GM18498 (cell line): Measurements from ENCODE around the gene DAPK3.
"Not testable (repeated sequence)": the region's sequence is repeated elsewhere in the genome, so short reads cannot be mapped to it uniquely, and the experiment has no call there.

Experiments
- ATAC-seq: cut with Tn5 transposase; IDR thresholded peaks from one replicate; pipeline ENCODE4 v1.9.1; 2021; ENCODE audit warnings: mild to moderate bottlenecking, moderate library complexity; ENCODE audit not compliant: unreplicated experiment

Gene DAPK3

DNA sequence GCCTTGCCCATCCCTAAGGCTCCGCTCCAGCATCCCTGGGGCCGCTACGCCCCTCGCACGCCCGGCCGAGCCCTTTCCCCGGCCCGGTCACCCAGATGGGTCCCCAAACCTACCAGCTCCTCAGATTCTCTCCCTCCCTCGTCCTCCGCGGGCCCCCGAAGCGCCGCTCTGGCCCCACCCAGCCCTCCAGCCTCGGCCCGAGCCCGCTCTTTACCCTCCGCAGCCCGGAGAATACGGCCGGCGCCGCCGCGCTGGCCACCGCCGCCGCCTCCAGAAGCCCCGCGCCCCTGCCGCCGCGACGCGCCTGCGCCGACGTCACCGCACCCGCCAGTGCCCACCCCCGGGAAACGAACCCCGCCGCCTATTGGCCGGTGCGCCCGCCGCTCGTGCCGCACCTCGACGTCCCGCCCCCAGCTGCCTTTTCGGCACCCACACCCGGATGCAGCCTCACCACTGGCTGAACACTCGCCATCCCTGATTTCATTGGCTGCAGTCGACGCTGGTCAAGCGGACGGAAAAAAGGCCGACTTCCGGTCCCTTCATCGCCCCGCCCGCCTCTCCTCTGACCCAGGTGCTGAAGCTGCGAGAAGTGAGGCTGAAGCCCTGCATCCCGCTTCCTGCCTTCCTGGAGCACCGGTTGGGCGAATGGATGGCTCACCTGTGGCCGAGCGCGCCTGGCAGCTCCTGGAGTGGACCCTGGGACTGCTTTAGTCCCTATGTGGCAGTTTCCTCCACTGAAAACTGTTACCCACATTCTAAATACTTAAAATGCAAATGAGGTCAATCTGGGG lies at the start of gene DAPK3:
TSS of gene DAPK3 (minus strand) at position 292 of the 791 bp plus-strand sequence. CDS start 1,364 bp downstream, outside the sequence.
- peak; percentile 92 for ATAC-seq

- no peak for ATAC-seq
These were observed 48.7 kb upstream of the DAPK3 start for GRCh38 chr19:4019578-4019977.

DNA sequence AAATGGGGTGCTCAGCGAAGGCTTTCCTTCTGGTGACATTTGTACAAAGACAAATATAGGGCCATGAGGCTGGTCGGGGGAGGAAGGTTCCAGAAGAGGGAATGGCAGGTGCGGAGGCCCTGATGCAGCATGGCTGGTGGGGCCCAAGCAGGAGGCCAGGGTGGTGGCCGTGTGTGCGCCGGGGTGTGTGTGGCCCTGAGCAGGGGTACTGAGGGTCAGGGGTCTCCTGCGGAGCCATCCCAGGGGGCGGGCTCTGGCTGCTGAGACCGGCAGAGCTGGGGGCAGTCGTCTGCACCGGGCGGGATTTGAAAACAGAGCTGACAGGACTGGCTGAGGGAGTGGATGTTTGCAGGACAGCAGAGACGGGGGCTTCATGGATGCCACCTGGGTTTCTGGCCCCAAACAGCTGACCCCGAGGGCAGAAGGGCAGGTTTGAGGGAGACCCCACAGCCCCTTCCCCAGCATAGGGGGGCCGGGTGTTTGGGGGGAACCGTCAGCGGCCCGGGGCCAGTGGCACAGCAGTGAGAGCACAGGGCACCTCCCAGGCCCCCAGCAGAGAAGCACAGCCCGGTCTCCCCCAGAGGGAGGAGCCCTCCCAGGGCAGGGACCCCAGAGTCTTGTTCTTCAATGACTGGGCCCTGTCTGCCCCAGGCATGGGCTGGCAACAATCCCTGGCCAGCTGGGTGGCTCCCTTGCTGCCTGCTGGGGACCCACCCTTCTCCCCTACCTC lies 48.0 kb upstream of the DAPK3 start:
- no peak for ATAC-seq

DNA sequence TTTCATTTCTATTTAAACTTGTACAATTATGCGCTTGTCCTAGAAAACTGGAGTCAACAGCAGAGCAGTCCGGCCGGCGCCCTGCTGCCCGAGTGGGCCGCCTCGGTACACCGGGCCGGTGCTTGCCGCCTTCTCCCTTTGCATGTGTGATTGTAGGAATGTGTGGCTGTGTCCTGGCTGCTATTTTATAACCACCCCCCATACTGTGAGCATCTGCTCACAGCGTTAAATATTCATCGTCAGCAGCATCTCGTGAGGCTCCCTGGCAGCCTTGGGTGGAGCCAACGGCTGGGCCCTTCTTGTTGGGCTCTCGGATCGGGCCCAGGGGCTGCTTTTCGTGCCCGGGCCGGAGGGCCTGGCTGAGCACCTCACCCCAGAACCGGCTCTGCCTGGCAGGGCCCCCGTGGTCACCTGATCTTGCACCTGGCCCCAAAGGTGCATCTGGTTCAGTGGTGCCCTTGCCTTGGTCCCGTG lies 47.3 kb upstream of the DAPK3 start:
- ATAC-seq, result no peak

- ATAC-seq, result no peak
These were observed 46.2 kb upstream of the DAPK3 start for GRCh38 chr19:4016903-4017638.

DNA sequence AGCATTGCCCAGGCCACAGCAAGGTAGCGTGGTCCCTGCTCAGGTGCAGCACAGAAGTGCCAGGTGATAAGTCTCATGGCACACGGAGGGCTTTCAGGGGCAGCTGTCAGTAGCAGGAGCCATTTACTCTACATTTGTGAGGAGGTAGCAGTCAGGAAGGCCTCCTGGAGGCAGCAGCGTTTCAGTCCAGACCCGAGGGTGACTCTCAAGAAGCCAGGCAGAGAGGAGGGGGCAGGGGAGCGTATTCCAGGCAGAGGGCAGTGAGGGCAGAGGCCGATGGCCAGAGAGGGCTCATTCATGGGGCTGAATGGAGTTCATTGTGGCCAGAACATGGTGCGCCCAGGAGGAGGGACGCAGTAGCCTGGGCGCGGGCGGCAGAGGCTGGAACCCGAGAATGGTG lies 45.6 kb upstream of the DAPK3 start:
- ATAC-seq, result no peak

DNA sequence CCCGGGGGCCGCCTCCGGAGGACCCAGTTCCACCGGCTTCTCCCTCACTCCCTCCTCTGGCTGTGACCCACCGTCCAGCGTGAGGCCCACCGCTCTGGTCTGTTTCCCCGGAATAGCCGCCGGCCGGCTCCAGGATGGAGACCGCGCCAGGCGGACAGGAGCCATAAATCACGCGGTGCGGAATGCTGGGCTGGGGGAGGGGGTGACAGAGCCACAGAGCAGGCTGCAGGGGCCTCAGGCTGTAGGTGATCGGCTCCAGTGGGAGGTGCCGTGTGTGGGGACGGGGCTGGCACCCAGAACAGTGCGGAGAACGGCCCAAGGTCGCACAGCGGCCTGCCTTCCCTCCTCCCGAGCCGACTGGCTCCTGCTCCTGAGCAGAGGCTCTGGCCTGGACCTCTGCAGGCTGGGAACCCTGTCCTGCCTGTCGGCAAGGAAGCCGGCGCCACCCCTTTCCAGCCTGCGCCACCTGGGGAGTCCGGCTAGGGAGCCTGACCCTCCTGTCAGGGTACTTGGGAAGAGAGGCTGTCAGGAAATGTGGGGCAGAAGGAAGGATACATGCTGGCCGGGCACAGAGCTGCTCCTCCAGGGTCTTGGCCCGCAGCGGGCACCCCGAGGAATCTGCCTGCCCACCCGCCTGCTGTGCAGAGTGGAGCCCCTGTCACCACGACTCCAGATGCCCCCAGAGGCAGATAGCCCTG lies 45.0 kb upstream of the DAPK3 start:
- no peak for ATAC-seq

DNA sequence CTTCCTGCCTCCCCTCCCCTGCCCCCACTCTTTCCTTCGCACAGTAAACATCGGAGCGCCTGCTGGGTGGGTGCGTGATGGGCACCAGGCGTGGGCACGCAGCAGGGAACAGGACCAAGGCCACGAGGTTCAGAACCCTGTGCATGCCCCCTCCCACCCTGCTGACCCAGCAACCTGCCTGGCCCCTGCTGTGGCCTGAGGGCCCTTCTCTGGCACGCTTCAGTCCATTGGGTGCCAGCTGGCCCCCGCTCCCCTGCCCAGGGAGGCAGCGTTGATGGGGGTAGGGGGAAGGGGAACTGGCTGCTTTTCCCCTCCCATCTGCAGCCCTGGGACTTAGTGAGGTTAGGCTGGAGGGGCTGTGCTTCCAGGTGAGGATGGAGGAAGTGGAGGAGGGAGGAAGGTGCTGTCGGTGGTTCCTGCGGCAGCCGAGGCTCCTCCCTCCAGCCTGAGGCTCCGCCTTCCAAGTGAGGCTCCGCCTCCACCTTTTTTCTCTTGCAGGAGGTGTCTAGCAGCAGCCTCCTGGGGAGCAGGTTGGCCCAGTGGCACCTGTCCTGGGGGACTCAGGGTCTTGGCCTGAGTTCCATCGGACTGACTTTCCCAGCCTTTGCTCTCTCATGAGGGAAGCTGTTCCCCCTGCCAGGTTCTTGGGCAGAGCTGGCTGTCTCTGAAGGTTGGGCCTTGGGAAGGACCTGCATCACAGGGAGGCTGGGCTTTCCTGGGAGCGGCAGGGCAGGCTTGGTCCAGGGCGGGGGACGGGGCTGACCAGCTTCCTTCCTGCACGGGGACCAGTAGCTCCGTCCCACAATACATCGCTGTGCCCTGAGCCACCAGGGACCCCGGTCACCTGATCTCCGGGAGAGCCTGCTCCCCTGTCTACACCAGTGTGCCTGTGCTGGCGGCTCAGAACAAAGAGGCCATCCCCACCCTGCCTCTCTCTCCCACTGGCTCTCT lies 43.9 kb upstream of the DAPK3 start:
- no peak for ATAC-seq

- no peak for ATAC-seq
These were observed 43.1 kb upstream of the DAPK3 start for GRCh38 chr19:4013886-4014540.

DNA sequence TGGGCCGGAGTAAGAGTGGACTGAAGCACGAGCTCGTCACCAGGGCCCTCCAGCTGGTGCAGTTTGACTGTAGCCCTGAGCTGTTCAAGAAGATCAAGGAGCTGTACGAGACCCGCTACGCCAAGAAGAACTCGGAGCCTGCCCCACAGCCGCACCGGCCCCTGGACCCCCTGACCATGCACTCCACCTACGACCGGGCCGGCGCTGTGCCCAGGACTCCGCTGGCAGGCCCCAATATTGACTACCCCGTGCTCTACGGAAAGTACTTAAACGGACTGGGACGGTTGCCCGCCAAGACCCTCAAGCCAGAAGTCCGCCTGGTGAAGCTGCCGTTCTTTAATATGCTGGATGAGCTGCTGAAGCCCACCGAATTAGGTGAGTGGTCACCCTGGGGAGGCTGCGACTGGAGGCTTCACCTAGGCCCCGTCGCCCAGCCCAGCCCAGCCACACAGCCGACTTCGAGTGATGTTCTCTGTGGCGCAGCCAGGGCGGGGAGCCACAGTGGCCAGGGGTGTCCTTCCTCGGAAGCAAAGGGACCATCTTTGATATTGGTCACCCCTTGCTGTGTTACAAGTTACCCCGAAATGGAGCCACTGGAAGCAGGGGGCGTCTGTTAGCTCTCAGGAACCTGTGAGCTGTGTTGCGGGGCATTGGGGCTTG lies 42.2 kb upstream of the DAPK3 start:
- no peak for ATAC-seq

DNA sequence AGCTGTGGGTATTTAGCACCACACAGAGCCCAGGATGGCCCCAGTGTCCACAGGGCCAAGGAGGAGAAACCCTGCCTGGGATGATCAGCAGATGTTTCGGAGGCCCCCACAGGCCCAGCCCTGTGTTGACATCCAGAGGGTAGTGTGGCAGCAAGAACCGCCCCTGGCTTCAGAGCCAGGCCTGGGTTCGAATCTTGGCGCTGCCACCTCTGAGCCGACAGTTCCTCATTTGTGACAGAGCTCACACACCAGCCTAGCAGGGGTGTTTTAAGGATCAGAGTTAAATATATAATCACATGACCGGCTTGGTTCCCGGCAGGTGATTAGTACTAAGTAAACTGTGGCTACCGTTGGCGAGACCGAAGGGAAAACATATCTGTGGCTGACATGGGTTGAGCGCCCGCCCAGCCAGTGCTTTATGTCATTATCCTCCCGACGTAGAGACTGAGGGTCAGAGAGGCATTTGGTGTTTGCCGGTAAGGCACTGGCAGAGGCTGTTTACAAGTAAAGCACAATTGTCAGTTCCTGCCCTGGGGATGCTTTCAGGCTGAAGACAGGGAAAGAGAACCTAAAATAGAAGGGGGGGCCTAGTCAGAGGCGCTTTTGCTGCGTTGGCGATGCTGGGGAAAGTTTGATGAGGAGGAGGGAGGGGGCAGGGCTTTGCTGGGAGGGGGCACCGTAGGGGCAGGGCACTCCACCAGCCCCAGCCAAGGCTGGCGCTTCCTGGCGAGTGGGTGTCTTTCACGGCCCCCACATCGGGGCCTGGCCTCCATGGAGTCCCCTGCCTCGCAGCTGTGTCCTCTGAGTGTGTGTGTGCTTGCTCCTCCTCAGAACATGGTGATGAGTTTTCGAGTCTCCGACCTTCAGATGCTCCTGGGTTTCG lies 41.4 kb upstream of the DAPK3 start:
- ATAC-seq, result no peak

DNA sequence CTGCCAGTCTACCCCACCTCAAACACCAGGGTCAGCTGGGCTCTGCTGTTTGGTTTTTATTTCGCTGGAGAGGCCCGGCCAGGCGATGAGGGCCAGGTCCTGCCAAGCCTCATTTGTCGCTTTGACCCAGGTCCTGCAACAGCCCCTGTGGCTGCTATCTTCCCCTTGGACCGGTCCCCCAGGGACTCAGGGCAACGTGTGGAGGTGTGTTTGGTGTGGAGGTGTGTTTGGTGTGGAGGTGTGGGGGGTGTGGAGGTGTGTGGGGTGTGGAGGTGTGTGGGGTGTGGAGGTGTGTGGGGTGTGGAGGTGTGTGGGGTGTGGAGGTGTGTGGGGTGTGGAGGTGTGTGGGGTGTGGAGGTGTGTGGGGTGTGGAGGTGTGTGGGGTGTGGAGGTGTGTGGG lies 40.5 kb upstream of the DAPK3 start:
- ATAC-seq, result not testable (repeated sequence)

DNA sequence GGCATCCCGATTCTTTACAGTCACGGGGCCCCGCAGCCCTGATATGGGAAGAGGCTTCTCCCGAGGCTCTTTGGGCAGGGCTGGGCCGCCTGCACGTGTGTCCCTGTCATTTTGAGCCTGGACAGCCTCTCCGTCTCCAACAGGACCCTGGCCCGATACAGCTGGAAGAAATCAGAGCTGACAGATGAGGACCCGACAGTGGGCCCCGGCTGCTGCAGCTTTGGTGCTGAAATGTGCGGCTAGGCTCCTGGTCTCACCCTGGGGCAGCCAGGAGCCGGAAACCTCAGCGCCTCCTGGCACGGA lies 39.9 kb upstream of the DAPK3 start:
- no peak for ATAC-seq

DNA sequence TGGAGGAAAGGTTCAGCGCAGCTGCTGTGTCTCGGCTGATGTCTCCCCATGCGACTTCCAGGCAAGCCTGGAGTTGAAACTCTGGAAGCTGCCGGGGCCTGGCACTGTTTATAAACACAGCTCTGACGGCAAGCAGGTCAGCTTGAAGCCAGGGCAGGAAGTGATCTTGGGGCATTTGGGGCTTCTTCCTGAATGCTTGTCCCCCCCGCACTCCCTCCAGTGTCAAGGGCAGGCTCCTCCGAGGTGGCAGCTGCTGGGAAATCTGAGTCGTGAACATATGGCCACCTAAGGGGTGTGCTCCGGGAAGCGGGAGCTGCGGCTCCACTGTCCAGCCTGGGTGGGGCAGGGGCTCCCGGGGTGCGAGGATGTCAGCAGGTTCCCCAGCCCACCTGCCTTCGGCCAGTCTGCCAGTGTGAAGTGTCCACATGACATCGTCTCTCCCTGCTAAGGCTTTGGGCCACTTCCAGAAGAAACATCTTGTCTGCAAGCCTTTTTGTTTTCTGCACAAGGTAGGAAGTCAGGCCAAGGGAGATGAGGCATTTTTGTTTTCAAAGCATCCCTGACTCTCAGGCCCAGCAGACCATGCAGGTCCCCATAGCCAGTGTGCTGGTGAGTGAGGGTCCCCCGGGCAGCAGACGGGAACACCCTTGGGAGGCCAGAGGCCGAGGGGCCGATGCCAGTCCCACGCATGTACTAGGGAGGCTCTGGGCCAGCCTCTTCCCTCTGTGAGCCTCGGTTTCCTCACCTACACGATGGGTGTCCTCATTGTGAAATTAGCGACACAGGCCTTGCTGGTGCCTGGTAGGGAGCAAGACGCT lies 39.3 kb upstream of the DAPK3 start:
- no peak for ATAC-seq

- ATAC-seq, result peak; percentile 25
These were observed 37.1 kb upstream of the DAPK3 start for GRCh38 chr19:4007836-4008539.

GRCh38 chr19:4007021-4007835 lies 36.3 kb upstream of the DAPK3 start, which contains the start of gene PIAS4:
Gene PIAS4 (plus strand): TSS chr19:4007736. CDS start chr19:4007761, 25 bp downstream.
- peak; percentile 82 for ATAC-seq
